ENCODE results near the gene TNS1.

- TF ChIP-seq, protein P1, sequence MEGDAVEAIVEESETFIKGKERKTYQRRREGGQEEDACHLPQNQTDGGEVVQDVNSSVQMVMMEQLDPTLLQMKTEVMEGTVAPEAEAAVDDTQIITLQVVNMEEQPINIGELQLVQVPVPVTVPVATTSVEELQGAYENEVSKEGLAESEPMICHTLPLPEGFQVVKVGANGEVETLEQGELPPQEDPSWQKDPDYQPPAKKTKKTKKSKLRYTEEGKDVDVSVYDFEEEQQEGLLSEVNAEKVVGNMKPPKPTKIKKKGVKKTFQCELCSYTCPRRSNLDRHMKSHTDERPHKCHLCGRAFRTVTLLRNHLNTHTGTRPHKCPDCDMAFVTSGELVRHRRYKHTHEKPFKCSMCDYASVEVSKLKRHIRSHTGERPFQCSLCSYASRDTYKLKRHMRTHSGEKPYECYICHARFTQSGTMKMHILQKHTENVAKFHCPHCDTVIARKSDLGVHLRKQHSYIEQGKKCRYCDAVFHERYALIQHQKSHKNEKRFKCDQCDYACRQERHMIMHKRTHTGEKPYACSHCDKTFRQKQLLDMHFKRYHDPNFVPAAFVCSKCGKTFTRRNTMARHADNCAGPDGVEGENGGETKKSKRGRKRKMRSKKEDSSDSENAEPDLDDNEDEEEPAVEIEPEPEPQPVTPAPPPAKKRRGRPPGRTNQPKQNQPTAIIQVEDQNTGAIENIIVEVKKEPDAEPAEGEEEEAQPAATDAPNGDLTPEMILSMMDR (IDR thresholded peaks at IDR 0.05), result no peak
- TF ChIP-seq POLR2A (IDR thresholded peaks at IDR 0.05), result no peak
These were observed 43.9 kb downstream of the TNS1 start for GRCh38 chr2:217958884-217959225.

All from thyroid gland (tissue), 4 donors.